HG03565 (cell line): ENCODE data around the gene PABPC1L2A.
"Not testable (repeated sequence)": the region's sequence is repeated elsewhere in the genome, so short reads cannot be mapped to it uniquely, and the experiment has no call there.

Experiments used
- ATAC-seq: cut with Tn5 transposase; IDR thresholded peaks from one replicate; pipeline ENCODE4 v1.9.1; 2021; ENCODE audit warnings: mild to moderate bottlenecking, moderate library complexity; ENCODE audit not compliant: unreplicated experiment

PABPC1L2A gene

GRCh38 chrX:73079024-73079562, at the start of gene PABPC1L2A:
PABPC1L2A (minus strand) TSS chrX:73079512; CDS start chrX:73079386, 126 bp downstream.
- ATAC-seq: not testable (repeated sequence)

DNA sequence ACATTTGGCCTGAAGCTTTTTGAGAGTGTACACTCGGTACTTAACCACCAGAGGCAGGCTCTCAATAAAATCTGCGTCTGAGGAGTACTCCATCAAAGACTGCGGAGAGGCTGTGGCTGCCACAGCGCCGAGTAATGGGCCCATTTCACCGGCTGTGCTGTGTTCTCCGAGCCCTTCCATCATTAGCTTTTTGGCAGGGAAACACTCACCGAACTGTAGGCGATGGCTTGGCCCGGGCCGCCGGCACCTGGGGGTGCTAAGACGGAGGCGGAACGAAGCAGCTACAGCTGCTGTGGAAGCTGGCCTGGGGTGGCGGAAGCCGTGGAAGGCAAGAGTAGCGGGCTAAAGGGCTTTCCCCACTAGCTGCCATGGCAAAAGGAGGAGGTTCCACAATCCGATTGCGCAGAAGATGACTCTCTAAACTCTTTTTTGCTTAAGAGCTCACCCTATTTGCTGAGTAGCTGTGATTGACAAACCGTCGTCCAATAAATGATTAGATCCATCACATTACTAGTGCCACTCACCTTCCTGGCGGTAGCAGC, 48.5 kb upstream of the PABPC1L2A start:
- peak; percentile 60 for ATAC-seq

DNA sequence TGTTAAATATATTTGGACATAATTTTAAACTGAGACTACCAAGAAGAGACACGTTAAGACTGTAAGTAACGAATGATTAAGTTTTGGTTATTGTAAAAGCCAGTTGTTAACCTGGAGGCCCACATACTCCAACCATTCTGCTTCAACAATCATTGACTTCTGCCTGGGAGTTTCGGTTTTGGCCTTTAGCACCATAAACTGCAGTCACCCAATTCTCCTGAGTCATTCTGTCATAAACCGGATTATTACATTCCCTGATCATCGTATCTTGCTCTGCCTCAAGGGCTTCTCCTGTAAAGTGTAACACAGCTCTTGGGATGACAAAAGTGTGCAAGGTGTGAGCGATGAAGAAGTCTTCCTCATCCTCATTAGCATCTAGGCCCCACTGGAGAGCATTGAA, 46.9 kb upstream of the PABPC1L2A start:
- no peak for ATAC-seq

- ATAC-seq: not testable (repeated sequence)
Observed at GRCh38 chrX:73099505-73099904, 20.2 kb upstream of the PABPC1L2A start.

GRCh38 chrX:73086766-73087165, 7.5 kb upstream of the PABPC1L2A start:
- ATAC-seq: not testable (repeated sequence)

GRCh38 chrX:73079884-73080283, 572 bp upstream of the PABPC1L2A start:
- not testable (repeated sequence) for ATAC-seq

- not testable (repeated sequence) for ATAC-seq
Observed at GRCh38 chrX:73078597-73078996, 715 bp downstream of the PABPC1L2A start.

DNA sequence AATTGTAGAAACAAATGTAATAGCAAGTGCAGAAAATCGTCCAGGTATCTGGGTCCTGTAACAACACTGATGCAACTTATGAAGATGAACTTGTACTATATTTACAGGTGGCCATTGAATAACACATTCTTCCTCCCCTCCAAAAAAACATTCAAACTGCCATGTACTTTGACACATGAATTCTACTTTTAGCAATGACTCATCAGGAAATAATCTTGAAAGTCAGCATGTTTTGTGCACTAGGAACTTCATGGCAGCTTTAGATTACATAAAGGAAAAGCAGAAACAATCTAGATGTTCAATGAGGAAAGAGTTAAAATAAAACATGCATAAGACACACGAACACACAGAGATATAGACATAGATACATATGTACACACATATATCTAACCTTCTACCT, 2.5 kb downstream of the PABPC1L2A start:
- no peak for ATAC-seq

- no peak for ATAC-seq
Observed at GRCh38 chrX:73069365-73070035, 9.8 kb downstream of the PABPC1L2A start.

GRCh38 chrX:73068467-73069364, 10.6 kb downstream of the PABPC1L2A start:
- ATAC-seq: no peak

- ATAC-seq: not testable (repeated sequence)
Observed at GRCh38 chrX:73067761-73068466, 11.4 kb downstream of the PABPC1L2A start.

DNA sequence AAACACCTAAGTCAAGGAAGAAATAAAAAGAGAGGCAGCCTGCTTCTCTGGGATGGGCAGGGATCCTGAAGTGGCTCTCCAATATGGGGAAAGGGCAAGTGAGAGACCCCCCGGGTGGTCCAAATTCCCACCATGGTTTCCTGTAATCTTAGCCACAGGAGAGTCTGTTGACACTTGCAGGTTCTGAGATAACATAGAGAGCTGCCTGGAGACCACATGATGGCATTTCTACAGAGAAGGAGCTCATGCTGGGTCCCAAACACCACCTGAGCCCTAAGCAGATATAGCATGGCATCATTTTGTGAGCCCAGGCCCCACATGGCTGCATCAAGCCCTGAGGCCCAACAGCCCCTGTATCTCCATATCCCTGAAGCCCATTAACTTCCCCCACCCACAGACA, 50.4 kb downstream of the PABPC1L2A start:
- ATAC-seq: no peak
